DND-41 (cell line): ENCODE measurements around the gene FAM107A.
"Not testable (repeated sequence)": the region's sequence is repeated elsewhere in the genome, so short reads cannot be mapped to it uniquely, and the experiment has no call there.

Experiments used
- ATAC-seq: fragments of 200-7000 bp; cut with Tn5 transposase; 3 replicates; pipeline ENCODE4 v1.9.1; 2021; ENCODE audit warnings: low read depth; ENCODE audit not compliant: insufficient read depth
- DNase-seq: peaks from one replicate; pipeline ENCODE4 v3.0.0-alpha.2; 2020
- H2AFZ ChIP-seq: 2 replicates; pipeline ENCODE4 v1.6.0; 2012; ENCODE audit warnings: low read depth, low read length
- H3K27ac ChIP-seq: 2 replicates; pipeline ENCODE4 v1.5.1; 2012; ENCODE audit warnings: low read length, inconsistent platforms
- H3K27me3 ChIP-seq: fragments of 200-600 bp; sonication (generic); 2 replicates; pipeline ENCODE4 v1.6.0; 2012; ENCODE audit warnings: low read length, mild to moderate bottlenecking, inconsistent platforms; ENCODE audit not compliant: insufficient read depth, poor library complexity
- H3K36me3 ChIP-seq: 2 replicates; pipeline ENCODE4 v1.5.1; 2012; ENCODE audit warnings: low read length, inconsistent platforms; ENCODE audit not compliant: insufficient read depth
- H3K4me1 ChIP-seq: 2 replicates; pipeline ENCODE4 v1.5.1; 2012; ENCODE audit warnings: mild to moderate bottlenecking, low read length; ENCODE audit not compliant: insufficient read depth
- H3K4me2 ChIP-seq: 2 replicates; pipeline ENCODE4 v1.6.0; 2012; ENCODE audit warnings: mild to moderate bottlenecking, moderate library complexity, low read length, inconsistent platforms; ENCODE audit not compliant: insufficient read depth
- H3K4me3 ChIP-seq, 2 experiments: fragments of 200-600 bp in 1 of 2; shearing (Covaris generic) in 1 of 2; 2 replicates each; pipeline ENCODE4 v1.5.1; 2012 to 2016; ENCODE audit warnings: inconsistent platforms in 2 of 2, low read length in 2 of 2, mild to moderate bottlenecking in 2 of 2, low read depth in 1 of 2, moderate library complexity in 1 of 2
- H3K79me2 ChIP-seq: 2 replicates; pipeline ENCODE4 v1.6.0; 2012; ENCODE audit warnings: low read length, inconsistent platforms; ENCODE audit not compliant: insufficient read depth
- H3K9ac ChIP-seq: 2 replicates; pipeline ENCODE4 v1.6.0; 2012; ENCODE audit warnings: low read depth, mild to moderate bottlenecking, inconsistent platforms, low read length, moderate library complexity
- H3K9me3 ChIP-seq: 2 replicates; pipeline ENCODE4 v1.5.1; 2012; ENCODE audit warnings: low read length, moderate library complexity, mild to moderate bottlenecking, inconsistent platforms; ENCODE audit not compliant: insufficient read depth, severe bottlenecking
- H4K20me1 ChIP-seq: 2 replicates; pipeline ENCODE4 v1.6.0; 2012; ENCODE audit warnings: low read length; ENCODE audit not compliant: insufficient read depth
- CTCF ChIP-seq: IDR thresholded peaks from 2 replicates; pipeline ENCODE4 v1.5.1; 2012; ENCODE audit warnings: borderline replicate concordance, low read length, moderate library complexity, mild to moderate bottlenecking; ENCODE audit not compliant: poor library complexity, severe bottlenecking; ENCODE audit errors: extremely low read depth
- EZH2 ChIP-seq: IDR thresholded peaks from 3 replicates; pipeline ENCODE4 v1.6.1; 2012; ENCODE audit warnings: borderline replicate concordance, low read depth, mild to moderate bottlenecking, moderate library complexity, low read length, inconsistent platforms; ENCODE audit not compliant: severe bottlenecking

Gene FAM107A

GRCh38 chr3:58529516-58530353 is 47.5 kb downstream of the FAM107A start:
- H3K27me3 ChIP-seq: no peaks in the 10 kb centered on the region
- H3K27ac ChIP-seq: no peak overlapping the region
- H3K4me3 ChIP-seq: no peak overlapping the region
- ATAC-seq (no peak), DNase-seq (peak; percentile 12)
- no peaks in the 10 kb centered on the region for H4K20me1 ChIP-seq
- H3K4me1 ChIP-seq: 0 out of 2 replicates have a peak, but pooled peaks cover 3% of the 10 kb centered on the region
- no peaks in the 10 kb centered on the region for H3K79me2 ChIP-seq
- H3K9me3 ChIP-seq: no peaks in the 10 kb centered on the region
- H3K36me3 ChIP-seq: no peaks in the 10 kb centered on the region
- no peak overlapping the region for H3K9ac ChIP-seq
- H2AFZ ChIP-seq: no peak overlapping the region
- TF ChIP-seq EZH2 (no peak), CTCF (peak; percentile 39)
- H3K4me2 ChIP-seq: no peak overlapping the region

GRCh38 chr3:58528629-58529028 is 48.6 kb downstream of the FAM107A start:
- Histone ChIP-seq H3K27me3 (no peaks in the 10 kb centered on the region), H3K4me2 (no peak overlapping the region), H3K4me1 (0 out of 2 replicates have a peak, but pooled peaks cover 3% of the 10 kb centered on the region), H3K27ac (no peak overlapping the region), H3K9ac (no peak overlapping the region), H4K20me1 (no peaks in the 10 kb centered on the region), H3K4me3 (no peak overlapping the region), H3K9me3 (no peaks in the 10 kb centered on the region), H2AFZ (no peak overlapping the region), H3K79me2 (no peaks in the 10 kb centered on the region), H3K36me3 (no peaks in the 10 kb centered on the region)
- DNase-seq (no peak), ATAC-seq (no peak)
- TF ChIP-seq EZH2 (no peak), CTCF (no peak)

- not testable (repeated sequence) for H3K9me3 ChIP-seq, H2AFZ ChIP-seq, H3K4me2 ChIP-seq, H3K4me1 ChIP-seq, H3K27ac ChIP-seq, H3K27me3 ChIP-seq, H3K36me3 ChIP-seq, H4K20me1 ChIP-seq, DNase-seq, H3K4me3 ChIP-seq, H3K9ac ChIP-seq, H3K79me2 ChIP-seq, ATAC-seq
These were observed 49.8 kb downstream of the FAM107A start for GRCh38 chr3:58527440-58527839.

GRCh38 chr3:58526515-58526957 is 50.7 kb downstream of the FAM107A start:
- no peak overlapping the region for H3K27ac ChIP-seq
- no peak overlapping the region for H2AFZ ChIP-seq

More at GRCh38 chr3:58526515-58526957, 50.7 kb downstream of the FAM107A start:
- ATAC-seq: no peak
- no peaks in the 10 kb centered on the region for H3K27me3 ChIP-seq
- no peaks in the 10 kb centered on the region for H4K20me1 ChIP-seq
- no peaks in the 10 kb centered on the region for H3K79me2 ChIP-seq
- no peaks in the 10 kb centered on the region for H3K36me3 ChIP-seq
- H3K4me1 ChIP-seq: no peaks in the 10 kb centered on the region
- H3K4me2 ChIP-seq: no peak overlapping the region
- DNase-seq: no peak
- H3K4me3 ChIP-seq: no peak overlapping the region
- no peak overlapping the region for H3K9ac ChIP-seq
- H3K9me3 ChIP-seq: no peaks in the 10 kb centered on the region
- TF ChIP-seq CTCF (no peak), EZH2 (no peak)
